ENCODE data around the gene LRPAP1. TPM values are rescaled to one million over a fixed set of nuclear protein-coding genes. Genes with fewer than 3 reads are reported as not detected.

Gene LRPAP1
- total and polyA plus RNA-seq, 10 of the 15 experiments (the other 5 are each of a cell fraction or from before 2014, with no cell fraction given) = 1.0 to 100 (median 51.1) TPM

DNA sequence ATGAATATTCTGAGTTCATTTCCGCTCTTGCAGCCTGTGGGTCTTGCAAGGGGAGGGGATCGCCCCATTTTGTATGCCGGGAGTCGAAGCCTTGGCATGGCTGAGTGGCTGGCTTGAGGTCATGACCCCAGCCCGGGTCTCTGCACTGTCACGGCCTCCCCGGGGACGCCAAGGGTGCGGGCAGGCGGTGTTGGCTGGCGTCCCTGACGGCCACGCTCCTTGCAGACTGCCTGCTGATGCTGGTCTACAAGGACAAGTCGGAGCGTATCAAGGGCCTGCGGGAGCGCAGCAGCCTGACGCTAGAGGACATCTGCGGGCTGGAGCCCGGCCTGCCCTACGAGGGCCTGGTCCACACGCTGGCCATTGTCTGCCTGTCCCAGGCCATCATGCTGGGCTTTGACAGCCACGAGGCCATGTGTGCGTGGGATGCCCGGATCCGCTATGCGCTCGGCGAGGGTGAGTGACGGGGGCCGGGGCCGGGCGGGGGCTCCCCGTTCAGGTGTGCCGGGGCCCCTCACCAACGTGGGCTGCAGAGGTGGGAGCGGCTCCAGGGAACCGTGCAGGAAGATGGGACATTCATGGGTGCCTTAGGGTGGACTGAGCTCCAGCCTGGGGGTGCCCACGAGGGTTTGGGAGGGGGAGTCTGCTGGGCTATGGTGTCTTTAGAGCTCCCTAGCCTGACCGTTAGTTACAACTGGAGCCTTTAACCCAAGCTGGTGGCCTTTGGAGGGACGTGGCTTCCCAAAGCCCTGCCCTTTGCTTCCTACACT is 58.9 kb downstream of the LRPAP1 start:
- no peak overlapping the region for H3K27ac ChIP-seq (ENCODE audit: control insufficient read depth, insufficient read depth)
- TF ChIP-seq POLR2AphosphoS5 (IDR thresholded peaks at IDR 0.05; ENCODE audit: low read length) (no peak), SPI1 (IDR thresholded peaks at IDR 0.05; ENCODE audit: borderline replicate concordance, insufficient read depth, low read depth, low read length) (no peak), ZNF24 (IDR thresholded peaks at IDR 0.05) (no peak), PKNOX1 (IDR thresholded peaks at IDR 0.05) (no peak)
- TF ChIP-seq, protein P1, sequence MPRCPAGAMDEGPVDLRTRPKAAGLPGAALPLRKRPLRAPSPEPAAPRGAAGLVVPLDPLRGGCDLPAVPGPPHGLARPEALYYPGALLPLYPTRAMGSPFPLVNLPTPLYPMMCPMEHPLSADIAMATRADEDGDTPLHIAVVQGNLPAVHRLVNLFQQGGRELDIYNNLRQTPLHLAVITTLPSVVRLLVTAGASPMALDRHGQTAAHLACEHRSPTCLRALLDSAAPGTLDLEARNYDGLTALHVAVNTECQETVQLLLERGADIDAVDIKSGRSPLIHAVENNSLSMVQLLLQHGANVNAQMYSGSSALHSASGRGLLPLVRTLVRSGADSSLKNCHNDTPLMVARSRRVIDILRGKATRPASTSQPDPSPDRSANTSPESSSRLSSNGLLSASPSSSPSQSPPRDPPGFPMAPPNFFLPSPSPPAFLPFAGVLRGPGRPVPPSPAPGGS (IDR thresholded peaks at IDR 0.05; ENCODE audit: borderline replicate concordance, insufficient read depth, low read depth, low read length, poor library complexity, severe bottlenecking) = peak; percentile 68
- ATAC-seq (no peak), FAIRE-seq (no peak), DNase-seq (ENCODE audit: low read depth, low spot score) (no peak)
- no peak overlapping the region for H2AFZ ChIP-seq (ENCODE audit: control insufficient read depth, low read depth, low read length)
- no peak overlapping the region for H3K9ac ChIP-seq (ENCODE audit: control insufficient read depth, insufficient read depth, low read length)
- H4K20me1 ChIP-seq (ENCODE audit: control insufficient read depth, insufficient read depth) = no peaks in the 10 kb centered on the region
- H3K4me3 ChIP-seq = no peak overlapping the region
- 57% methylated on average over 36 of the region's 41 CpGs for WGBS (ENCODE audit: insufficient coverage, insufficient replicate concordance, low lambda C conversion rate, missing lambda C conversion rate)
- no peaks in the 10 kb centered on the region; the same call in 2 of the 3 replicates for H3K9me3 ChIP-seq (replicated peaks; ENCODE audit: control insufficient read depth, insufficient read depth, low read length)
- in situ Hi-C loops (cut with MboI) = no loop called here
- no peaks in the 10 kb centered on the region for H3K79me2 ChIP-seq (ENCODE audit: control insufficient read depth, insufficient read depth, low read length)
- no peaks in the 10 kb centered on the region; a peak in 1 of 4 replicates for H3K27me3 ChIP-seq (replicated peaks in 1 of 2; ENCODE audit: control insufficient read depth in 2 of 2, insufficient read depth in 2 of 2, low read length in 1 of 2)
- no peaks in the 10 kb centered on the region for H3K4me1 ChIP-seq (ENCODE audit: control insufficient read depth, insufficient read depth, low read length)
- ChIA-PET CTCF (no interaction called here), RAD21 (ENCODE audit: unreplicated experiment) (no interaction called here), SMC1A (ENCODE audit: uncharacterized antibody, unreplicated experiment) (no interaction called here), POLR2A (no interaction called here)
- intact Hi-C loops (cut with micrococcal nuclease; ENCODE audit: unreplicated experiment) = no loop called here
- no peak overlapping the region for H3K4me2 ChIP-seq (ENCODE audit: control insufficient read depth, insufficient read depth)
- BruUV-seq (replicated peaks) = no TSS peak
- H3K36me3 ChIP-seq (ENCODE audit: control insufficient read depth in 2 of 2, insufficient read depth in 2 of 2, low read length in 1 of 2) = no peaks in the 10 kb centered on the region

All from GM12878 (cell line).